GM21515 (cell line): Measurements from ENCODE around the gene CABCOCO1.

ENCODE experiments used
- ATAC-seq: cut with Tn5 transposase; IDR thresholded peaks from one replicate; pipeline ENCODE4 v1.9.1; 2021; ENCODE audit not compliant: unreplicated experiment

Gene CABCOCO1

DNA sequence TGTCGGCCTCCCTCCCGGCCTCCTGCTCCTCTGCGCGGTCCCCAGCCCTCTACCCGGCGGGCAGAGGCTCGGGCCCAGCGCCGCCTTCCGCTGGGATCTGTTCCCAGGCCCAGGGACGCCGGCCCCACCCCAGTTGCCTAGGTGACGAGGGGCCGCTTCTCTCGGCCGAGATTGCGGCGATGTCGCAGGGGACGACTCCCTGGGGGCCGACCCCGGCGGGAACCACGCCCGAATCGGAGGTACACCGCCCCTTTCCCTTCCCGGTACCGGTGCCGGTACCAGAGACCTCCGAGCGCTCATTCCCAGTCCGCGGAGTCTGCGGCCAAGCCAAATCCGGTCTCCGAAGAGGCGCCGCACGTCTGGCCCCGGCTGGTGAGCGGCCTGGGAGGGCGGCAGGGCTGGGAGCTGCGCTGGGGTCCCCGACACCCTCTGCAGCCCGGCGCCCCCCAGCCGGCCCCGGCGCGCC lies at the start of gene CABCOCO1:
Gene CABCOCO1 (plus strand): TSS at position 136 of the 466 bp plus-strand sequence. CDS start 44 bp downstream, at position 180.
- no peak for ATAC-seq

- no peak for ATAC-seq
These were observed 49.1 kb upstream of the CABCOCO1 start for GRCh38 chr10:61613665-61614064.

DNA sequence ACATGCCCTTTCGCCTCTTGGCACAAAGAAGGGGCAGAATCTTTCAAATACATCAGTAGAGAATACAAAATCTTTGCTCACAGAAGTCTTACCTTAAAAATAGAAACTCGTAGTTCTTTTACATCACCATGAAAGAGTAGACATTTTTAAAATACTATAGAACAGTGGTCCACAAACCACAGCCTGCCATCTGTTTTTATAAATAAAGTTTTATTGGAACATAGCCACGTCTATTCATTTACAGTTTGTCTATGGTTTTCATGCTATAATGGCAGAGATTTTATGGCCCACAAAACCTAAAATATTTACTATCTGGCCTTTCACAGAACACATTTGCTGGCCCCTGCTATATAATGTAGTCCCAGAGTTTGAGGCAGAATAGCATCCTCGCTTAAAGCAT lies 46.1 kb upstream of the CABCOCO1 start:
- ATAC-seq: no peak

- ATAC-seq: no peak
These were observed 45.5 kb upstream of the CABCOCO1 start for GRCh38 chr10:61617180-61617579.

DNA sequence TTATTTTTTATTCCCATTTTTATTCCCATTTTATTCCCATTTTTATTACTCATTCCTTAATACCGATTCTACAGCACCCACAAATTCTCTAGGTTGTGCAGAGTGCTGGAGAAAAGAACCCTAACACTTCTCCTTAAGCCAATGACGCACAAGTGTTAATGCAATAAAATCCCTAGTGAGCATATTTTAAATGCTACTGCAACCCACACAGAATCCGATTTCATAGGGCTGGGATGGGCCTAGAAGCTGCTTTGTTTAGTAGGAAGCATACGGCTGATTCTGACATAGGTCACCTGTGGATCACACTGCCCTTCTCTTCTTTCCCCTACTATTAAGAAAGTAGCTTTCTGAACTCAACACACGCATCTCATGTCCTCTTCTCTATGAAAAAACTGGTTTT lies 45.1 kb upstream of the CABCOCO1 start:
- no peak for ATAC-seq

DNA sequence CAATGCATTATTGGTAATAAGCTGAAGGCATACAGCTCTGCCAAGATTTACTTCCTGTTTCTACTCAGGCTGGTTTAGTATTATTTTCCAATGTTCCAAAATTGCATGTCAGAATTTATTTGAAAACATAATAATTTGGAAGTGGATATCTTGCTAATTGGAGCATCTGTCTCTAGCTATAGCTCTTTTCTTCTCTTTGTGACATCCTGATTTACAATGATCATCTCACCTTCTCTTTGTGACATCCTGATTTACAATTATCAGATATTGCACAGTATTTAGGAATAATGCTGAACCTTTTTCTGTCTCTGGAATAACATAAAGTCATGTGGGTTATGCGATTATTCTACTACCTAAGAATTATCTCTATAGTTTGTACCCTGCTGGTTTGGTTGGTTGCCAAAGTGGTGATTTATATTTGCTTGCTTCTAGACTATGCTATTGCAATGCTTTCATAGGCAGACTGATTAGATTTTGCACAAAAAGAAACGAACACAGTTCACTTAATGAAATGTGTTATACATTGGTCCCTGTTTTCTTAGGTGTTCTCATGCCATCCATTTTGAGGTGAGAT lies 44.3 kb upstream of the CABCOCO1 start:
- ATAC-seq: no peak

- ATAC-seq: no peak
These were observed 42.2 kb upstream of the CABCOCO1 start for GRCh38 chr10:61620506-61620905.

DNA sequence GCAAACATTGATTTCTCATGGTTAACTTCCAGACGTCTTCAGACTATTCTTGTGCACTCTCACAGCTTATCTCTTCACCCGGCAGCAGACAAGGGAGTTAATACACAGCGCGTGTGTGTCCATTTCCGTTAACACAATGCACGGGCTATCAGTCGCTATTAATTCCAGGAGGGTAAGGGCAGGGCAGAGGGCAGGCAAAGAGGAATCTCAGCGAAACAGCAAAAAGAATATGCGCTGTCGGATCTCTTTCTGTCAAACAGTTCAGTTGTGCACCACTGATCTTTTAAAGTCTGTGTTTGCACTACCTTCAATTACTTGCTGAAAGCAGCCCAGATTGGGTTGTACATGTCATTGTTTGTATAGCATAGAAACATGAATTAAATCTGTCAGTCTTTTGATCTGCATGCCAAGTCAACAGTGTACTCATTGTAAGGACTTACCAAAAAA lies 41.1 kb upstream of the CABCOCO1 start:
- no peak for ATAC-seq

- ATAC-seq: no peak
These were observed 39.6 kb upstream of the CABCOCO1 start for GRCh38 chr10:61623161-61623560.

DNA sequence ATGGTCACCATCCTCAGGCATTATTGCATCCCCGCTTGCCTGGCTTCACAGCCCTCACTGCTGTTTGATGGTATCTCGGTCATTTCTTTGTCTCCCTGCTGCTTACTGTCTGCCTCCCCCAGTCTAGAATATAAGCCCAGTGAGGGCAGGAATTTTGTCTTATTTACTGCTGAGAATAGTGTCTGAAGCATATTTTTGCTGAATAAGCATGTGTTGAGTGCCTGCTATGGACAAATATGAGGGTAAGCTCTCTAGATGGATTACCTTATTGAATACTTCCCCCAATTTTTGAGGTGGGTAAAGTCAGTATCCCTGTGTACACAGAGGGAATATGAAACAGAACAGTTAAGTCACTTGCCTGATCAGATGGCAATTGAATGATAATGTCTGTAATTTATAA lies 36.5 kb upstream of the CABCOCO1 start:
- ATAC-seq: no peak

DNA sequence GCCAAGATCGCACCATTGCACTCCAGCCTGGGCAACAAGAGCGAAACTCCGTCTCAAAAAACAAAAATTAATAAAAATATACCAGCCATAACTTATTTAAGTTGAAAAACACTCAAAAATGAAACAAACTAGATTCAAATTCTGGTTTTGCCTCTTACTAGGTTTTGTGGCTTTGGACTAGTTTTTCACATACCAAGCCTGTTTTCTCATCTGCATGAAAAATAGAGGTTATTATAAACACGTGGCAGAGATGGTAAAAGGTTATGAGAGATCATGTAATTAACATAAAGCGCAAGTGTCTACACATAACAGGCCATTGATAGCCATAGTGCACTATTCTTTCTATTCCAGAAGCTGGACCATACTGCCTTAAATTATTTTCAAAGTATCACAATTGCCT lies 35.5 kb upstream of the CABCOCO1 start:
- ATAC-seq: no peak

- no peak for ATAC-seq
These were observed 34.4 kb upstream of the CABCOCO1 start for GRCh38 chr10:61628151-61628874.

DNA sequence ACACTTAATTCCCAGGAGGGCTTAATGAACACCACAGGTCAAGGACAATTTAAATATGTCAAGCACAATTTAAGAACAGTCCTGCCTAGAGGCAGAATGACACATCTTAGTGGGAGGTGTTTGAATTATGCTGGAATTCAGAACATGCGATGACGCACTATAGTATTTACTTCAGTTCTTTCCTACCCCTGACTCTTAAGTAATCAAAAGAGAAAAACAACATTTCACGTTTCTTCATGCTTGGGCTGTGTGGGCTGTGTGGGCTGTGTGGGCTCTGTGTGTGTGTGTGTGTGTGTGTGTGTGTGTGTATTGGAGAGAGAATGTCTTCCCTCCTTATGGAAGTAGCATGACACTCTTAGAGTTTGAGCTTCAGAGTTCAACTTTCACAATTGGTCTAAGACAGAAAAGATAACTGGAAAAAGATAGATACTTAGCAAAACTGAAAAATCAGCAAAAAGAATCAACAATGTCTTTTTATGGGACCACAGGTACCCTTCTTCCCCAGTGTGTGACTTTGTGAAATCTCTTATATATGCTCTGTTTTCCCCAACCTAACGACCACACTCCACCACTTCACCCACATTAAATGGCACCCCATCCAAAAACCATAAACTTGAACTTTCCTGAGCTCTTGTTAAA lies 33.7 kb upstream of the CABCOCO1 start:
- ATAC-seq: no peak

DNA sequence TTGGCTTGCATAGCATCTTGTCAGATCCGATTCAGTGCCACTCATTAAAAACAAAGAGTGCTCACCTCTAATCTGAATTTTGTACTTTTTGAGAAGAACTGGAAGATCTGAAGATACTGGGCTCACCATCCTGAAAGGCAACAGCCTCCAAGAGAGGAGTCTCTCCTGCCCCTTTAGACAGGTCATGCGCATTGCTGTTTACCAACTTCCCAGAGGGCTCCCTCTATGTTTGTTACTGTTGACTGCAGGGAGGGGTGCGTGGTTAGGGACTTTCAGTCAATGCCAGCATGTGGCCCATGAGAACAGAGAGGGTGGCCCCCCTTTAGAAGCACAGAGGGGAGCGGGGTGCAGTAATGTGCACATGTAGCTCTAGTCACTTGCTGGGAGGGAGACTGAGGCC lies 33.2 kb upstream of the CABCOCO1 start:
- ATAC-seq: no peak

- ATAC-seq: no peak
These were observed 30.6 kb upstream of the CABCOCO1 start for GRCh38 chr10:61632057-61632670.

DNA sequence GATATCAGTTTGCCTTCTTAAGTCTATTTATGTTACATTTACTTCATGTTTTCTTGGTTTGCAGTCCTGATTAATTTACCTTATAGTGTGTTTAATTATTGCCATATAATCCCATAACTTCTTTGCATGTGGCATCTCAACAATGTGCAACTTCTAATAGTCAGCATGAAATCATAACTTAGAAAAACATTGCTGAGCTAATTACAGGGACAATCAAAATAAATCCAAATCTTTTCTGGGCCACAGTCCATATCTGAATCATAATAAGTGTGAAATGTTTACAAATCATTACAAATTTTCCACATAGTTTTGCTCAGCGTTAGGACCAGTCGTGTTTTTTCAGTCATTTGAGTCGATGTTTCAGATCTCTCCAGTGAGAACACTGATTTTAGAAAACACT lies 29.1 kb upstream of the CABCOCO1 start:
- ATAC-seq: no peak

DNA sequence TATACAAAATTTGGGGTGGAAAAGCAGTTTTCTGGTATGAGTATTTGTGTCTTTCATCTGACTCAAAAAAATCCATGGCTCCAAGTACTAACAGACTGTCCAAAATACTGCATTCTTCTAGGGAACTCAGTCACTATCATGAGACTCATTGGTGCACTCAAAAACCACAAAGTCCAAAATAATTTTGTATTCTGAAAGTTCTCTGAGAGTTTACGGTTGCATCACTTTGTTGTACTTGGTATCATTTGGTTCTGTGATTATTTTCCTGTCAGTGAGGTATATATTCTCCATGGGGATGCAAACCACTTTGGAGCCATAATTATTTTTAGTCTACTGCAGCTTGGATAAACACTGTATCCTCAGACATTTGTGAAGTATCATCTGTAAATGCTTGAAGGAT lies 28.0 kb upstream of the CABCOCO1 start:
- no peak for ATAC-seq

DNA sequence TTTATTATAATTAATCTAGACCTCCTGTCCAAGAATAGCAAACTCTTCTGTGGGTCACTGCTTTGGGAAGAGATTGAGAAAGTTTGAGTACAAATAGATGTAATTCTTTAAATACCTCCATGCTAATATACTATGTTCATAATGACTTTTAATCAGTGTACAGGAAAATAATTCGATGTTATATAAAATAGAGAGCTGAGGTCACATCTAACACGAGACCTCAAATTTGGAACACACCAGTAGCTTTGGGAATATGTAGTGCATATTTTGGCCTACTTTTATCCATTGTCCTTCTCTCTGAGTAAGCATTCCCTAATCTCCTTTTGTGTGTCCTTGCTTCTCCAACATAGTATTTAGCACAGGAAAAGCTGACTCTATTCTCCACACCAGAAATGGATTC lies 27.3 kb upstream of the CABCOCO1 start:
- no peak for ATAC-seq

DNA sequence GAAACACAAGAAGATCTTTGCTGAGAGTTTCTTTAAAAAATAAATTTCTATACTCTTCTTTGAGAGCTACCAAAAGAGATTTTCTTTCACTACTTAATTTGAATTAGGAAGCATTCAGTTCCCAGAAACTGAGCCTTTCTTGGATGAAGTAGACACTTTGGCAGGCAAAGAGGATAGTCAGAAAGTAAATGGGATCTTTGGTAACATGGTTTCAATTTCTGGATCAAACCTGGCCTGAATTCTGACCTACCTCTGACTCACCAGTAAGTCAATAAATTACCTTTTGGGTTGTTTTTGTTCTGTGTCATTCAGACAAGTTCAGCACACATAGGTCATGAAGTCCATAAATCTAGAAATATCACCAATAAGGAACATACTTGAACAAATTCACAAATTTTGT lies 26.8 kb upstream of the CABCOCO1 start:
- no peak for ATAC-seq

DNA sequence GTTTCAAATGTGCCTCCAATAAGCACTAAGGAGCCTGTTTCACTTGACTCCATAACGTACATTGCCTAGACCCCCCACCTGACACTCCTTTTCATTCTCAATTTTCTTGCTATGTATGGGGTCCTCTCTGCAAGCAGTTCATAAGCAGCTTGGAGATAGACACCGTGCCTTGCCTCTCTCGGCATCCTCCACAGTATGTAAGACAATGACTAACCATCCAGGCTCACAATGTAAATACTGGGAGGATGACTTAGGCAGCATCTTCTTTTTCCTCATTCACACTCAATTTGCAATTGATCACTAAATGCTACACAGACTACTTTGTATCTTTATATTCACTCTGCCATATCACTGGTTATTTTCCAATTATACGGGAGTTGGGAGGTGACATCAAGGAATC lies 22.8 kb upstream of the CABCOCO1 start:
- ATAC-seq: no peak

DNA sequence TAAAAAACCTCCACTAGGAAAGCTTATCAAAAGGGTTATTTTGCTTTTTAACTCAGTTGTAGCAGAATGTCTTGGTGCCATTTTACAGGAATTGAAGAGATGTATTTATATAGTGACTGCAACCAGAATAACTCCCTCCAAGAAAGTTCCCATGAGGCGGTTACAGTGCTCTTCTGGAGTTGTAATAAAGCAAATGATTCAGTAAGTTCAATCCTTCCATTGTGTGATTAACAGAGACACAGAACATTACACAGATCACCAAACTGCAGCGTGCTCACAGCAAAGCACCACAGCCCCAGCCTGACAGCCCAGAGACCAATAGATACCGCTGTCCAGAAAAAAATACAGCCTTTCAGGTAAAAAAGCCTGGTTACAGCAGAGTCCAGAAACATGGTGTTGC lies 21.9 kb upstream of the CABCOCO1 start:
- no peak for ATAC-seq

DNA sequence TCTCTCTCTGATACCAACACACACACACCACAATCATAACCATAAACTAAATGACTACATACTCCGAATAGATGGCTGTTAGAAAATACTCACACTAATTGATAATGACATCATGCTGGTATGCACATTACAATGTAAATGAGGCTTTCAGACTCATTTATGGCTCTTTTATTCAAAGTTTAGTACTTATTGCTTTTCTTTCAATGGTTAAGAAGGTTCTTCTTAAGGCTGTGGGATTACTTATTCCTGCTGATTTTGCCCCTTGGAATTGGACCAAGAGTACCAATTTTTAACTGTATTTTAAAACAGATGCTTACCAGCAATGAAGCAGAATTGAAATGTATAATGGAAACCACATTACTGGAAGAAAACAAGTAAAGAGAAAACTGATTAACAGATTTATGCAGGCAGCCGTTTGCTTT lies 20.6 kb upstream of the CABCOCO1 start:
- ATAC-seq: no peak
